GM13976 (cell line): ENCODE measurements around the gene MVK.

ENCODE experiments used
- DNase-seq: peaks from one replicate; pipeline ENCODE4 v3.0.0; 2012; ENCODE audit warnings: low spot score
- CTCF ChIP-seq: IDR thresholded peaks from 2 replicates; pipeline ENCODE4 v1.5.1; 2012; ENCODE audit warnings: borderline replicate concordance, mild to moderate bottlenecking; ENCODE audit not compliant: insufficient read depth; ENCODE audit errors: extremely low read depth, missing control alignments, control extremely low read depth
- in situ Hi-C: fragments of 300-500 bp; cut with MboI; formaldehyde crosslinking; loops from one replicate; pipeline ENCODE4 v1.12.0; 2022; ENCODE audit warnings: low sequenced_read_pairs, mixed read lengths, inconsistent platforms; ENCODE audit not compliant: unreplicated experiment

Gene MVK

GRCh38 chr12:109579639-109580038 is 6.0 kb downstream of the MVK start:
- in situ Hi-C loops = no loop called here
- DNase-seq = no peak
- TF ChIP-seq CTCF = no peak

GRCh38 chr12:109580272-109580671 is 6.7 kb downstream of the MVK start:
- in situ Hi-C loops = no loop called here

GRCh38 chr12:109580684-109581333 is 7.2 kb downstream of the MVK start:
- in situ Hi-C loops = no loop called here
- DNase-seq = no peak
- TF ChIP-seq CTCF = no peak

More at GRCh38 chr12:109580272-109580671, 6.7 kb downstream of the MVK start:
- no peak for TF ChIP-seq CTCF
- no peak for DNase-seq

GRCh38 chr12:109581334-109581691 is 7.7 kb downstream of the MVK start:
- no peak for DNase-seq
- in situ Hi-C loops = no loop called here
- TF ChIP-seq CTCF = no peak

GRCh38 chr12:109581856-109582255 is 8.3 kb downstream of the MVK start:
- TF ChIP-seq CTCF = no peak
- no peak for DNase-seq
- in situ Hi-C loops = no loop called here

- no peak for DNase-seq
- TF ChIP-seq CTCF = no peak
- in situ Hi-C loops = no loop called here
Observed at GRCh38 chr12:109582636-109583035, 9.0 kb downstream of the MVK start.
